PC-3 (cell line): Measurements from ENCODE around the gene FGFR2.

ENCODE experiments used
- CTCF ChIP-seq: fragments of 300-600 bp; sonication (generic); conservative IDR thresholded peaks from 2 replicates; pipeline ENCODE4 v1.5.1; 2017; ENCODE audit warnings: antibody characterized with exemption, low read depth, mild to moderate bottlenecking, low read length
- EZH2 ChIP-seq: fragments of 300-600 bp; sonication (generic); IDR thresholded peaks from one replicate; pipeline ENCODE4 v1.6.1; 2017; ENCODE audit warnings: antibody characterized with exemption, mild to moderate bottlenecking, low read length; ENCODE audit not compliant: unreplicated experiment

DNA sequence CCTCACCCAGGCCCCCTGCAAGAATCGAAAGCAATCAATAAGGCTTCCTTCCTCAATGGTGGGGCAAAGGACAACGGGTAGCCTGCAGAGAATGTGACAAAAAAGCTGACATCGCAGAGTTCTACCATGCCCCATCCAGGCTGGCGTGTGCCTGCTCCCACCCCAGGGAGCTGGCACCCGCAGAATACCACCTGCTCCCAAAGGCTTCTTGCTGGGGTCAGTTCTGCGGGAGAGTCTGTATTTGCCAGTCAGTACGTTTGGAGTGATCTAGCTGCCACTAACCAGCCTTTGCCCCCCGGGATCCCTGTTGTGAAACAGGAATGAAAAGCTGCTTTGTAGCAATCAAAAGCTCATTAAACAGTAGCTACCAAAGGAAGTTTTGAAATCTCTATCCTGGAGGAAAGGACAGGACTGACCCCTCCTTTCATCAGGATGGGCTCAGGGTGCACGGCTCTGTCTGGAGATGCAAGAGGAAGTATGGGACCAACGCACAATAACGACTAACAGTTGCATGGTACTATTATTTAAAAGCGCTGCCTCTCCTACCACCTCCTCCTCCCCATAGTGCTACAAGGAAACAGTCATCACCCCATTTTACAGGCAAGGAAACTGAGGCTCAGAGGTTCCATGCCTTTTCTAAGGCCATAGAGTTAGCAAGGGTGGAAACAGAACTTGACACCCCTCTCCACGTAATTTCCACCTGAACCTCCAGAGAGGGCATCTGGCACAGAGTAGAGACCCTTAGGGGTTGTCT is 67.0 kb downstream of the FGFR2 start:
- TF ChIP-seq CTCF (no peak), EZH2 (no peak)
